ENCODE data around the gene MSRB1.
"Not testable (repeated sequence)": the region's sequence is repeated elsewhere in the genome, so short reads cannot be mapped to it uniquely, and the experiment has no call there.

MSRB1 gene

GRCh38 chr16:1941162-1942046, 1.6 kb downstream of the MSRB1 start:
- no peak for DNase-seq (ENCODE audit: low read depth in 3 of 3, low spot score in 1 of 3)

DNA sequence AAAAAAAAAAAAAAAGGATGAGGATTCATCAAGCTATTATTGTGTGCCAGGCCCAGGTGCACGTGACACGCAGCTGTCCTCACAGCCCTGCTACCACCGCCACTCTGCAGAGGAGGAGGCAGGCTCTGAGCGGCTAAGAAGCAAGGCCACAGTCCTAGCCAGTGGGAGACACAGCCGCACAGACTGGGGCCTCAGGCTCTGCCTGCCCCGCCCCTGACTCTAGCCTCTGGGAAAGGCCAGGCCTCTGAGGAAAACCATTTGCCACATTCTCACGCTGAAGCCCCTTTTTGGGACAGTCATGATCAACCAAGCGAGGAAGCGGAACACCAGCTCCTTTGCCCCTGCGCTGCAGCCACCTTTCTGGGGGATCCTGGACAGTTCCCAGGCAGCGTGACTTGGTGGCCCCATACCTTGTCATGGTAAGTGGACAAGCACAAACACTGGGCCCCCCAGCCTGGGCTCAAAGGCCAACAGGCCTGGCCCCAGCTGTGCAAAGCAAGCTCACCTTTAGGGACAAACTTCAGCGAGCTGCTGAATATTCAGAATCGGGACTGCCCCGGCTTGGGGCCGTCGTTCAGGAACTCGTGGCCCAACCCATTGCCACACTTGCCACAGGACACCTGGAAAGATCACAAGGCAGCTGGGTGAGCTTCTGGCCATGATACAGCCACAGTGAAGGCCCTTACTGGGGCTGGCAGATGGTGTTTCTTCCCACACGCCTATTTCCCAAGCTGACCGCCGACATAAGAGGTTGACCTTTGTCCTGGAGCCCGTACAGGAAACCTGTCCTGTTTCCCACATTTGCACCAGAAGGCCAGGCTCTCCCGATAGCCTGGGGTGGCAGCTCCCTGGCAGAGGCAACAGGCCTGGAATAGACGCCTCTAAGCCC, 2.5 kb downstream of the MSRB1 start:
- DNase-seq (ENCODE audit: low read depth in 3 of 3, low spot score in 1 of 3), result no peak

- DNase-seq (ENCODE audit: low read depth in 3 of 3, low spot score in 1 of 3), result not testable (repeated sequence)
Observed at GRCh38 chr16:1939833-1940232, 3.2 kb downstream of the MSRB1 start.

GRCh38 chr16:1938910-1939309, 4.1 kb downstream of the MSRB1 start:
- no peak for DNase-seq (ENCODE audit: low read depth in 3 of 3, low spot score in 1 of 3)

DNA sequence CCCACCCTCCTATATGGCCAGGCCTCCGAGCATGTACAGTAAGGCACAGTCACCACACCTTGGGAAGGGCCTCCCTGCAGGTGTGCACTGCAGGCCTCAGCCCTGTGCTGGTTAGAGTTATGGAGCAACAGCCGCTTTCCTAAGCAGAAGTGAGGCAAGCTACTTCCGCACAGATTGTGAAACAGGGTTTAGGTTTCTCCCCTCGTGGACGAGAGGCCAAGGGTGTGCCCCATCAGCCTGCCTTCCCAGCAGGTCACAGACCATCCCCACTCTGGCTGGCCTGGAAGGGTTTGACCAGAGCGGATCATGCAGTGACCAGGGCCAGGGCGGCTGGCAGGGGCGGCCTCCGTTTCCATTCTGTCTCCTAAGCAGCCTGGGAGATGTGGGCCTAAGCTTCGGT, 4.7 kb downstream of the MSRB1 start:
- no peak for DNase-seq (ENCODE audit: low read depth in 3 of 3, low spot score in 1 of 3)

- DNase-seq (ENCODE audit: low read depth in 3 of 3, low spot score in 1 of 3), result no peak
Observed at GRCh38 chr16:1936945-1937479, 6.0 kb downstream of the MSRB1 start.

DNA sequence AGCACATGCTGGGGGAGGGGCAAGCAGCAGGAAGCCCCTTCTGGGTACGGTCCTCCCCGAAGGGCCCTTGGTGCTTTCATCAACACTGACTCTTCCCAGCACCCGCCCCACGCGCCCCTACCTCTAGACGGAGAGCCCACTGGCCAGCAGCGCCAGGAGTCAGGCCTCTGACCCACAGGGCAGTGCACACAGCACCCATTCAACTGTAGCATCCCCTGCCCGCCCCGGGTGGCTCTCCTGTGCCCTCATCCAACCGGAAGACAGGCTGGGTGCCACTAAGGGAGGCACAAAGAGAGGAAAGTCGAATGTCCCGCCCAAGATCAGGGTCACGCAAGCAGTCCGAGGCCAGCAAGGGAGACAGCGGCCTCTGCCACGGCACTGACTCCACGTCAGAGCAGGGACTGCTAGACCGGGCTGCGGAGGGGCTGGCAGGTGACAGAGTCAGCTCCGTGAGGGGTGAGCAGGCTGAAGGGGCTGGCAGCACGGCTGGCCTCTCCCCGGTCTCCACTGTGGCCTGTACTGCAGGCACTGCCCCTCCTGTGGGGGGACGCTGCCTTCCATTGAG, 9.8 kb downstream of the MSRB1 start:
- DNase-seq (ENCODE audit: low read depth in 3 of 3, low spot score in 1 of 3), result no peak

DNA sequence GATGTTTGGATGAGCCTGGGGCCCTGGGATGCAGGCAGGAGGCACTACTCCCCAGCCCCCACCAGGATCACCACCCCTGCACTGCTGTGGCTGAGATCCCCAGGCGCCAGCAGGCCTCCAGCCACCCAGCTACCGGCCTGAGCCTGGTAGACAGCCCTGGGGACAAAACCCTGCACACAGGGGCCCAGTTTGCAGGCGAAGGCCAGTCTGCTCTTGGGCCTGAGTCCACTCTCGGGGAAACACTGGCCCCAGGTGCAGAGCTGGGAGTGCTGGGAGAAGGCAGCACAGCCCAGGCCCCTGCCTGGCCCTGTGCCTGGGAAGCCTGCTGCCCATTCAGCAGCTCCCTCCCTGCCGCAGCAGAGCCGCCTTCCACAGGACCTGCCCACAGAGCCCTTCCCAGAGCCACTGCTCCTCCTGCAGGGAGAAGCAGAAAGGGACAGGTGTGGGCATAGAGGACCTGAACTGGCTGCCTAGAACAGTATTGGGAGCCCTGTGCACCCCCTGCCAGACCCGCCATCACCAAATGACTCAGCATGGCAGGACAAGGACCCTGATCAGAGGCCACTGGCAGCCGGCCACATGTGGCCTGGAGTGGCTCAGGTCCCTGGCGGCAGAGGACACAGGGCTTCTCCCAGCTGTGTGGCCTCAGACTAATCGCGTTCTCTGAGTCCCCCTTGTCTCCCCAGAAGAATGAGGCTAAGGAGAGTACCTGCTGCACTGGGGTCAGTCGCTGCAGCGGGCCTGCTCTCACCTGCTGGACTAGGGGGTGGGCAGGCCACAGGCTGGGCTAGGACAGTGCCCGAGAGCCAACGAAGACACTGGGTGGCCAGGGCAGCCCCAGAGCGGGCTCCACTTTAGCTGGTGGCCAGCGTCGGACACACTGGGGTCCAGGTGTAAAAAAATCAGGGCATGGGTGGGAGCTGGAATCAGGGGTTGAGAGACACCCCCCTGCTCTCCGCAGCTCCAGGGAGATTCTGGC, 10.7 kb downstream of the MSRB1 start:
- no peak for DNase-seq (ENCODE audit: low read depth in 3 of 3, low spot score in 1 of 3)

- DNase-seq (ENCODE audit: low read depth in 3 of 3, low spot score in 1 of 3), result no peak
Observed at GRCh38 chr16:1930338-1930720, 12.7 kb downstream of the MSRB1 start.

DNA sequence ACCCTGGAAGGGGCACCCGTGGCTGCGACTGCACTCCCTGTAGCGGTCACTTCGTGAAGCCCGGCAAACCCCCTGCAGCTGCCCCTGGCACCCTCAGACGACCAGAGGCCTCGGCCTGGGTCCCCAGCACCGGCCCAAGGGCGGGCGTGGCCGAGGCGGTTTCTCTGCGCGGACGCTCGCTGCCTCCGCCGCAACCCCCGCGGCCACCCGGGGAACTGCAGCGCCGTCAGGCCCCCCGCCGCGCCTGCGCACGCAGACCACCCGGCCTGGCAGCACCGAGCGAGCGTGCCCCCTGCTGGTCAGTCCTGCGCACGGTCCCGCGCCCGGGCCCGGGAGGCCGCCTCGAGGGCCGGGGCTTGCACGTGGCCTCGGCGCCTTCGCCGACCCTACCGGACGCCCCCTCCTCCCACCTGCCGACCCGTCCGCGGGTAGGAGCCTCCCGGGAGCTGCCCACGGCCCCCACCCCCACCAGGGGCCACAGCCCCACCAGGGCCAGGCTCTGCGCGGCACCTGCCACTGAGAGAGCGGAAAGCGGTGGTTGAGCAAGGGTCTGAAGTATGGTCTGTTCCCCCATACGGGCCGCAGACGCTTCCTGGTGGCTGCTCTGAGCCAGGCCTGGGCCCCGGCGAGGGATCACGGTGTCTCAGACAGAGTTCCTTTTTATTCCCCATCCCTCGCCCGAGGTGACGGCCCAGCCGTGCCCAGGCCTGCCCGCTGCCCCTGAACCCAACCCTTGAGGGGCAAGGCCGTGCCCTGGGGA, 13.2 kb downstream of the MSRB1 start:
- peak; percentile 78 to 96 (median 90) for DNase-seq (ENCODE audit: low read depth in 3 of 3, low spot score in 1 of 3)

DNA sequence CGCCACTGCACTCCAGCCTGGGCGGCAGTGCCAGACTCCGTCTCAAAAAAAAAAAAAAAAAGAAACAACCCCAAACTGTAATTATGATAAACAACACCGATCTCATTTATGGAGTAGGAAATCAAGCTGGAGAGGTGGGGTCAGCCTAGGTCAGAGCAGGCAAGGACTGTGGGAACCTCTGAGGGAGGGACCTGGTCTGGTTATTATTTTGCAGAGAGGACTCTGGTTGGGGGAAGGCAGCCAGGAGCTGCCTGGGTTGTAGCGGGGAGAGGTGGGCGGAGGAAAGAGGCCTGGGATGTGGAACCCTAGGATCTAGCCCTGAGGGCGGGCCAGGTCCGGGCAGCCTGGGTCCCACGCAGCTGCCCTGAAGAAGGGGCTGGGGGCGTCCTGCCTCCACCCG, 13.9 kb downstream of the MSRB1 start:
- no peak for DNase-seq (ENCODE audit: low read depth in 3 of 3, low spot score in 1 of 3)

DNA sequence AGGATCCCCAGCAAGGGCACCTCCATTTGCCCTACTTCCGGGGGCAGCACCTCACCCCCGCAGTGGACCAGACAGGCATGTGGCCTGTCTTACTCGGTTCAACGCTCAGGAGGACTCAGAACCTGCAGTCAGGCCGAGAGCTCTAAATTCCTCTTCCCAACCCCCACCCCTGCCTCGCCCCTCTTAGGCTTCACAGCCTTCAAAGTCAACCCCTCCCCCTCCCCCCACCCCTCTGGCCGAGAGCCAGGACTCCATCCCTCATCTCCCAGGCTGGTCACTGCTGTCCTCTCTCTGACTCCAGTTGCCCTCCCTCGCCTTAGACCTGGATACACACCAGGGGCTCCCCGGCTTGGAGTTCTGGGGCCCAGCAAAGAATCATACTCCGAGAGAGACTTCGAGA, 16.7 kb downstream of the MSRB1 start:
- no peak for DNase-seq (ENCODE audit: low read depth in 3 of 3, low spot score in 1 of 3)

GRCh38 chr16:1924095-1924494, 18.9 kb downstream of the MSRB1 start:
- DNase-seq (ENCODE audit: low read depth in 3 of 3, low spot score in 1 of 3), result no peak

GRCh38 chr16:1923299-1924034, 19.5 kb downstream of the MSRB1 start:
- DNase-seq (ENCODE audit: low read depth in 3 of 3, low spot score in 1 of 3), result no peak

DNA sequence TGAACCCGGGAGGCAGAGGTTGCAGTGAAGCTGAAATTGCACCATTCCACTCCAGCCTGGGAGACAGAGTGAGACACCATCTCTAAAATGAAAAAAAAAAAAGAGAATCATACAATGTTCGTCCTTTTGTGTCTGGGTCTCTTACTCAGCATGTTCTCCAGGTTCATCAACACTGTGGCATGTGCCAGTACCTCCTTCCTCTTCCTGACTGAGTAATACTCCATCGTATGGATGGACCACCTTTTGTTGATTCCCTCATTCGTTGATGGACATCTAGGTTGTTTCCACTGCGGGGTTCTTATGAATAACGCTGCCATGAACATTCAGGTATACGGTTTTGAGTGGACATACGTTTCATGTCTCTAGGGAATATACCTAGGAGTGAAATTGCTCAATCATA, 20.6 kb downstream of the MSRB1 start:
- DNase-seq (ENCODE audit: low read depth in 3 of 3, low spot score in 1 of 3), result no peak

GRCh38 chr16:1920727-1921171, 22.2 kb downstream of the MSRB1 start:
- no peak for DNase-seq (ENCODE audit: low read depth in 3 of 3, low spot score in 1 of 3)

DNA sequence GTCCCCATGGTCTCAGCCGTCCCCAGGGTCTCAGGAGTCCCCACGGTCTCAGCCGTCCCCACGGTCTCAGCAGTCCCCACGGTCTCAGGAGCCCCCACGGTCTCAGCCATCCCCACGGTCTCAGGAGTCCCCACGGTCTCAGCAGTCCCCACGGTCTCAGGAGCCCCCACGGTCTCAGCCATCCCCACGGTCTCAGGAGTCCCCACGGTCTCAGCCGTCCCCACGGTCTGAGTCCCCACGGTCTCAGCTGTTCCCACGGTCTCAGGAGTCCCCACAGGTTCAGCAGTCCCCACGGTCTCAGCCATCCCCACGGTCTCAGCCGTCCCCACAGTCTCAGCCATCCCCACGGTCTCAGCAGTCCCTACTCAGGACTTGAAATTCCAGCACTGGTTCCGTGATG, 22.9 kb downstream of the MSRB1 start:
- DNase-seq (ENCODE audit: low read depth in 3 of 3, low spot score in 1 of 3), result not testable (repeated sequence)

- DNase-seq (ENCODE audit: low read depth in 3 of 3, low spot score in 1 of 3), result no peak
Observed at GRCh38 chr16:1919327-1919998, 23.5 kb downstream of the MSRB1 start.

Data from stimulated activated CD4-positive, alpha-beta T cell treated with anti-CD3 and anti-CD28 coated beads, TNF-alpha, amount 100 ng/mL, for 1 hour (primary cell).